GF-D8 (cell line): Measurements from ENCODE around the gene CSF1R.
"Not testable (repeated sequence)": the region's sequence is repeated elsewhere in the genome, so short reads cannot be mapped to it uniquely, and the experiment has no call there.

Experiments
- DNase-seq: peaks from one replicate; lab custom pipeline; 2025; lab: John Stamatoyannopoulos, UW

Gene CSF1R

GRCh38 chr5:150103678-150104549 is 17.6 kb upstream of the CSF1R start:
- DNase-seq = no peak

- no peak for DNase-seq
Observed at GRCh38 chr5:150101023-150101422, 14.7 kb upstream of the CSF1R start.

DNA sequence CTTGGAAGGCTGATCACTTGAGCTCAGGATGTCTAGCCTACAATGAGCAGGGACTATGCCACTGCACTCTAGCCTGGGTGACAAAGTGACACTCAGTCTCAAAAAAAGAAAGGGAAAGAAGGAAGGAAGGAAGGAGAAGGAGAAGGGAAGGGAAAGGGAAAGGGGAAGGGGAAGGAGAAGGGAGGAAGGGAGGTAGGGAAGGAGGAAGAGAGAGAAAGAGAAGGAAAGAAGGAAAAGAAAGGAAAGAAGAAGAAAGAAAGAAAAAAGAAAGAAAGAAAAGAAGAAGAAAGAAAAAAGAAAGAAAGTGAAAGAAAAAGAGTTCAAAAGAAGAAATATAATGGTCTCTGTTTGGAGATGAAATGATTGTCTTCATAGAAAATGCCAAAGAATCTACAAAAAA is 10.8 kb upstream of the CSF1R start:
- DNase-seq = no peak

GRCh38 chr5:150092159-150092787 is 5.9 kb upstream of the CSF1R start:
- no peak for DNase-seq

- no peak for DNase-seq
Observed at GRCh38 chr5:150085191-150085912, 1.0 kb downstream of the CSF1R start.

DNA sequence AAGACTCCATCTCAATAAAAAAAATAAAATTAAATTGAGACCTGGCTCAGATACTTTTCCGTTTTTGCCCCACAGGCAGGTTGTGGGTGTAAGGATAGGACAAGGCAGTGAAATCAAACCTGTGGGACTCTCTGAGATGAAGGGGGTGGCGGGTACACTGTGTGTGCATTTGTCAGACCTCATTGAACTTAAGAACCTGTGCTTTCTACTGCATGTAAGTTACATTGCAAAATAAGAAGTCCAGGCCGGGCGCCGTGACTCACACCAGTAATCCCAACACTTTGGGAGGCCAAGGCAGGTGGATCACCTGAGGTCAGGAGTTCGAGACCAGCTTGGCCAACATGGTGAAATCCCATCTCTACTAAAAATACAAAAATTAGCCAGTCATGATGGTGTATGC is 1.6 kb downstream of the CSF1R start:
- not testable (repeated sequence) for DNase-seq

DNA sequence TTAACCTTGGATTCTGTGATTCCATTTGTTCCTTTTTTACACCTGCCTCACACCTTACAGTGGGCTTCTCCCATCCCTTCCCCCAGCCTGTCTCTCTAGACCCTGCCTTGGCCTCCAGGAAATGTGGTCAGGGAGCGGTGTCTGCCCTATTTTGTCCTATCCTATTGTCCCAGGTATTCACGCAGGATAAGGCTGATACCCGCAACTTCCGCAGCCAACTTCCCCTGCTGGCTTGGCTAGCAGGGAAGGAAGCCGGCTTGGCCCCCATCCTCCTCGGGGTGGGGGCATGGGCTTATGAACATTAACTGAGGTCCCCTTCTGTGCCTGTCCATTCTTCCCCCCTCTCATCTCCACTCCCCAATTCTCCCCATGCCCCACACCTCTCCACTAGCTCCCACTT is 3.5 kb downstream of the CSF1R start:
- DNase-seq = no peak

DNA sequence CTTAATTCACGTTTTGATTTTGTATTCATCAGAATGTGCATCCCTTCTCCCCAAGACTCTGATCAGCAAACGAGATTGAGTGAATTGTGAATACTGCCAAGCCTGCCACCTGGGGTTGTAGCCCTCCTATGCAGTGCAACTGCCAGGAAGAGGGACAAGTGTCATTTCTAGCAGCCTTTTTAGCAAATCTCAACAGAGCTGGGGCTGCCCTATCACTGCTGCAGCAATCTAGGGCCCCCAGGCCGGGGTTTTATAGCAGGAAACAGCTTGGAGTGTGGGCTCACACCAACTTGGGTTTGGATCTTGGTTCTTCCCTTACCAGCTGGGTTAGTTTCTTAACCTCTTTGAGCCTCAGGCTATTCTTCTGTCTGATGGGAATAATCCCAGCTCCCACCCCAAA is 4.0 kb downstream of the CSF1R start:
- peak; percentile 63 for DNase-seq

GRCh38 chr5:150081541-150082283 is 4.6 kb downstream of the CSF1R start:
- peak; percentile 37 for DNase-seq

- no peak for DNase-seq
Observed at GRCh38 chr5:150080696-150081435, 5.5 kb downstream of the CSF1R start.

DNA sequence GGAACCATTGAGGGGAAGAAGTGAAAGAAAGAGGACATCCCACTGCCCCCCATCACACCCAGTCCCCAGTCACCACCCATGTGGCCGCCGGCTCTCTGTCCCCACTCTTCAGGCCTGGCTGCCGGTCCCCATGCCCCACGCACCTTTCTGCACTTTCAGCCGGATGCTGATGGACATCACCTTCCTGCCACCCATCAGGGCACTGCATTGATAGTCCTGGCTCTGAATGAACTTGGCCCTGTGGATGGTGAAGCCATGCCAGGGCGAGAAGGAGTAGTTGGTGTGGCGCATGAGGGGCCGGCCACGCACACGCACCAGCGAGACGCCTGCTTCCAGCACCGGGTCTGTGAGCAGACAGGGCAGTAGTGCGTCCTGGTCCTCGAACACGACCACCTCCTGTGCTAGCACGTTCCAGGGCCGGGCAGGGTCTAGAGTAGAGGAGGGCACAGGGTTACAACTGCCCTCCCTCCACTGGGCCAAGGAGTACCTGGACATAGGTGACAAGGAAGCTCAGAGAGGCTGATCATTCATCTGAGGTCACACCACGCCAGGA is 6.4 kb downstream of the CSF1R start:
- DNase-seq = no peak

DNA sequence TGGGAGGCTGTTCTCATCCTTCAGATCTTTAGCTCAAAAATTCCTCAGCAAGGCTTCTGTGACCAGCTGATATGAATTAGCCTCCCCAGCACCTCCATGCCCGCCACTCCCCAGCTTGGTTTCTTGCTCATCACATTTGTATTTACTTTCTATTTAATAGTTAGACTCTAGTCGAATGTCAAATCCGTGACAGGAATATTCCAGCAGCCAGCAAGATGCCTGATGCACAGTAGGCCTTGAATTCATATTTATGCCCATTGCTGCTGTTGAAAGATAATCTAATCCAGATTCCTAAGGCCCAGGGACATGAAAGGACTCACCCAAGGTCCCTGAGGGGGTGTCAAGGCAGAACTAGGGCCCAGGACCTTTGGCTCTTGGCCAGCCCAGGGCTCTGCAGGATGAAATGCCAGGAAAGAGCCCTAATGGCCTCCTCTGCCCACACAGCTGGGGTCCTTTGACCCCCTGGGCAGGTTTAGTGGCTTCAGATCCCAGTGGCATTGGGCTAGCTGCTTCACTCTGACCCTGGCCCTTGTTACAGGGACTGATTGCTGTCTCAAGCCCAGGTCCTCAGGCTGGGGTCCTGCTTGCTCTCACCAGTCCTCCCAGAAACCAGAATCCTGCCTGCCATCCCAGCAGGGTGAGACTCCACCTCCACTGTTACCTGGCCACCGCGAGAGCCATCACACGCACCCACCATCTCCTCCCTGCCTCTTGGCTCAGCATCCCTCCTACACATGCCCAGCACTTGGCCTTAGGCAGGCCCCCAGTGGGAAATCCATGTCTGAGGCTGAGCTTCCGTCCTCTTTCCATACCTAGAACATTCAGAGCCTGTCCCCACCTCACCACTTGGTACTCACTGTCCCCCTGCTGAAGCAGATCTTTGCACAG is 7.3 kb downstream of the CSF1R start:
- no peak for DNase-seq

- DNase-seq = no peak
Observed at GRCh38 chr5:150077996-150078801, 8.2 kb downstream of the CSF1R start.

DNA sequence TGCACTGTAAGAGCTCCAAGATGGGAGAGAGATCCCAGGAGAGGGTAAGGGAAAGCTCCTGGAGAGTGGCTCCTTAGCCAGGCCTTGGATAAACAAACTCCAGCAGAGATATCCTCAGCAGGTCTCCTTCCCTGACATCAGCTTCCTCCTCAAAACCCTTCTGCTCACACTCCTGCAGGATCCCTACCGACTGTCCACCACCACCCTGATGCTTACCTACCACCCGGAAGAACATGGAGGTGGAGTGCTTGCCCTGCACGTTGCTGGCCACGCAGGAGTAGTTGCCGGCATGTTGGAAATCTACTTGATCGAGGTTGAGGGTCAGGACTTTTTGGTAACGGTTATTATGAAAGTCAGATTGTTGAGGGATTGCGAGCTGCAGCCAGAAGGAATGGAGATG is 9.3 kb downstream of the CSF1R start:
- no peak for DNase-seq

GRCh38 chr5:150075806-150076205 is 10.5 kb downstream of the CSF1R start:
- no peak for DNase-seq

- no peak for DNase-seq
Observed at GRCh38 chr5:150075233-150075632, 11.1 kb downstream of the CSF1R start.

DNA sequence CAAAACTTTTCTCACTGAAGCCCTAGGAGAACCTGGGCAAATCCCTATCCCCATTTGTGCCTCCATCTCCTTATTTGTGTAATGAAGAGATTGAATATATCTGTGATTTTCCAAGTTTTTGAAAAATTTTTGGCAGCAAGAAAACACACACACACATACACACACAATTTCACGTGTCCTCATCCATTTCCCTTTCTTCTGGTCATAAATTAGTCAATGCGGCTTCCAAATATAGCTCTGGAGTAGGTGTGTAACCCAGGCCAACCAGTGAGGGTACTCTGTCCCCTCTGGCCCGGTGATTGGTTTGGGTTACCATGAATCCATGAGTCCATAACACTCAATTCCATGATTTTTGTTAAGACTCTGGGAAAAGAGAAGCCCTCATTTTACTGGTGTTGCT is 12.7 kb downstream of the CSF1R start:
- DNase-seq = no peak

- DNase-seq = no peak
Observed at GRCh38 chr5:150073086-150073625, 13.2 kb downstream of the CSF1R start.

GRCh38 chr5:150070821-150071220 is 15.5 kb downstream of the CSF1R start:
- no peak for DNase-seq
